ENCODE results near the gene RPL13A. TPM values are rescaled to one million over a fixed set of nuclear protein-coding genes. Genes with fewer than 3 reads are reported as not detected.

The RPL13A gene
- total and polyA plus RNA-seq, 2 of the 13 experiments (the other 11 are each of a cell fraction or from before 2014, with no cell fraction given): 2,601 to 3,407 TPM

- TF ChIP-seq ZHX2 (IDR thresholded peaks at IDR 0.05; ENCODE audit: low read depth): peak; percentile 69; the same call in 1 of the 2 replicates
- no peak for TF ChIP-seq ZHX2 (CRISPR knock-in tag; IDR thresholded peaks at IDR 0.05; ENCODE audit: borderline replicate concordance)
- no peak for TF ChIP-seq JARID2 (CRISPR knock-in tag; IDR thresholded peaks at IDR 0.05; ENCODE audit: insufficient replicate concordance)
- TF ChIP-seq HNRNPL (IDR thresholded peaks at IDR 0.05; ENCODE audit: low read depth, low read length): 0 out of 2 replicates have a peak, but pooled peaks have one; percentile 46
- TF ChIP-seq ZNF281 (CRISPR knock-in tag; IDR thresholded peaks at IDR 0.05; ENCODE audit: borderline replicate concordance): no peak
- TF ChIP-seq ZKSCAN1 (IDR thresholded peaks at IDR 0.05; ENCODE audit: low read length): no peak
- no peak for TF ChIP-seq RFX1 (IDR thresholded peaks at IDR 0.05)
- TF ChIP-seq MATR3 (CRISPR knock-in tag; IDR thresholded peaks at IDR 0.05): no peak
- no peak for TF ChIP-seq ZNF33B (CRISPR knock-in tag; IDR thresholded peaks at IDR 0.05)
- TF ChIP-seq ZNF652 (CRISPR knock-in tag; IDR thresholded peaks at IDR 0.05; ENCODE audit: borderline replicate concordance, low read depth): no peak
- no peak for TF ChIP-seq NCOR1 (IDR thresholded peaks at IDR 0.05; ENCODE audit: borderline replicate concordance, low read length)
- TF ChIP-seq PAF1 (CRISPR knock-in tag; IDR thresholded peaks at IDR 0.05): no peak
- TF ChIP-seq ZNF296 (CRISPR knock-in tag; conservative IDR thresholded peaks at IDR 0.05): no peak
- TF ChIP-seq ZNF235 (CRISPR knock-in tag; IDR thresholded peaks at IDR 0.05; ENCODE audit: borderline replicate concordance): no peak
- no peak for TF ChIP-seq ZNF781 (CRISPR knock-in tag; IDR thresholded peaks at IDR 0.05; ENCODE audit: borderline replicate concordance, not compliant biosample characterization)
- TF ChIP-seq TCF7L2 (IDR thresholded peaks at IDR 0.05; ENCODE audit: low read depth, low read length): no peak
- TF ChIP-seq ZNF160 (CRISPR knock-in tag; IDR thresholded peaks at IDR 0.05): no peak
- TF ChIP-seq MAFG (CRISPR knock-in tag; IDR thresholded peaks at IDR 0.05): no peak
- no peak for TF ChIP-seq SATB2 (CRISPR knock-in tag; IDR thresholded peaks at IDR 0.05)
- no peak for TF ChIP-seq ZNF335 (CRISPR knock-in tag; IDR thresholded peaks at IDR 0.05)
- TF ChIP-seq ZNF775 (CRISPR knock-in tag; IDR thresholded peaks at IDR 0.05; ENCODE audit: borderline replicate concordance): no peak
- no peak; the same call in 1 of the 2 replicates for TF ChIP-seq FOXO1 (CRISPR knock-in tag; IDR thresholded peaks at IDR 0.05)
- no peak for TF ChIP-seq ZNF207 (IDR thresholded peaks at IDR 0.05; ENCODE audit: borderline replicate concordance)
- TF ChIP-seq GABPB1 (CRISPR knock-in tag; IDR thresholded peaks at IDR 0.05): peak; percentile 88
These were observed 43.9 kb upstream of the RPL13A start (continued) for GRCh38 chr19:49443366-49444099.

Data from HepG2 (cell line).